AG04450 (cell line): ENCODE measurements around the gene TUT1. TPM values are rescaled to one million over a fixed set of nuclear protein-coding genes. Genes with fewer than 3 reads are reported as not detected.
"Not testable (repeated sequence)": the region's sequence is repeated elsewhere in the genome, so short reads cannot be mapped to it uniquely, and the experiment has no call there.

ENCODE experiments used
- CTCF ChIA-PET: fragments of 300-600, 350-600 bp; formaldehyde crosslinking; extraction: SDS; loops from one replicate; lab custom pipeline; 2022; ENCODE audit warnings: antibody characterized with exemption, inconsistent platforms; lab: Charles Lee
- POLR2A ChIA-PET: fragments of 350-600 bp; formaldehyde crosslinking; extraction: SDS; loops from one replicate; lab custom pipeline; 2021; ENCODE audit warnings: antibody characterized with exemption, inconsistent platforms; lab: Yijun Ruan, JAX
- DNase-seq: peaks from one replicate; pipeline ENCODE4 v3.0.0-alpha.2; 2011; ENCODE audit warnings: low read depth, low spot score
- H3K27ac ChIP-seq: one replicate; pipeline ENCODE4 v1.5.1; 2012; ENCODE audit warnings: low read depth, low read length, control low read depth
- H3K27me3 ChIP-seq: one replicate; pipeline ENCODE4 v1.6.0; 2012; ENCODE audit warnings: low read length; ENCODE audit not compliant: control insufficient read depth, insufficient read depth
- H3K4me3 ChIP-seq: 2 replicates; pipeline ENCODE4 v1.5.1; 2011; ENCODE audit warnings: mild to moderate bottlenecking, low read depth, low read length, control low read depth
- H3K9me3 ChIP-seq: 2 replicates; pipeline ENCODE4 v1.5.1; 2012; ENCODE audit warnings: low read length; ENCODE audit not compliant: control insufficient read depth, insufficient read depth
- CTCF ChIP-seq: IDR thresholded peaks from 2 replicates; pipeline ENCODE4 v1.5.1; 2011; ENCODE audit warnings: low read depth, low read length, control low read depth, inconsistent platforms
- polyA plus RNA-seq: library from polyadenylated mRNA; depleted of rRNA; stranded (reverse); fragments of >200 nt; gene quantifications from 2 replicates; pipeline ENCODE4 v1.2.3, GENCODE V29; 2011

TUT1 gene
- polyA plus RNA-seq, 1 experiment: 7.8 TPM

- ChIA-PET POLR2A (interaction anchor here (0.6 to 2.9 kb wide), 22 partner anchors 9 to 227 kb away, joined by 3 to 23 read pairs (median 5); partner anchors contain the start of genes AHNAK, C11orf98, CSKMT and EEF1G), CTCF (interaction anchor here (0.6 to 1.8 kb wide), 7 partner anchors 10 to 227 kb away, joined by 3 to 8 read pairs (median 6); no protein-coding TSS in a partner anchor)
- DNase-seq: peak; percentile 96
- TF ChIP-seq CTCF: peak; percentile 13; the same call in 1 of the 2 replicates
- Histone ChIP-seq H3K4me3 (peak within 1 kb of the TSS; percentile 86), H3K27ac (peak within 1 kb of the TSS; percentile 97), H3K9me3 (no peaks in the 10 kb centered on the region), H3K27me3 (no peaks in the 10 kb centered on the region)
Measured at GRCh38 chr11:62621567-62622470, 30.5 kb upstream of the TUT1 start, which contains the start of gene B3GAT3. TSS of gene B3GAT3 (minus strand) at chr11:62621986. CDS start at chr11:62621947, 39 bp downstream.

- DNase-seq: no peak
- no peaks in the 10 kb centered on the region for H3K27me3 ChIP-seq
- ChIA-PET CTCF (interaction anchor here (1.1 to 1.8 kb wide), 5 partner anchors 9 to 226 kb away, joined by 5 to 8 read pairs (median 6); no protein-coding TSS in a partner anchor), POLR2A (interaction anchor here (0.5 to 2.9 kb wide), 16 partner anchors 8 to 220 kb away, joined by 3 to 23 read pairs (median 6); partner anchors contain the start of genes C11orf98, CSKMT, EEF1G and EML3)
- peak overlapping the region; percentile 78 for H3K27ac ChIP-seq
- H3K9me3 ChIP-seq: no peaks in the 10 kb centered on the region
- no peak for TF ChIP-seq CTCF
- peak overlapping the region; percentile 86 for H3K4me3 ChIP-seq
Measured at GRCh38 chr11:62621027-62621566, 29.8 kb upstream of the TUT1 start.

- H3K27ac ChIP-seq, POLR2A ChIA-PET, H3K4me3 ChIP-seq, H3K9me3 ChIP-seq, H3K27me3 ChIP-seq, DNase-seq, CTCF ChIA-PET: not testable (repeated sequence)
Measured at GRCh38 chr11:62616957-62617356, 25.6 kb upstream of the TUT1 start.

- H3K27me3 ChIP-seq: no peaks in the 10 kb centered on the region
- no peak for TF ChIP-seq CTCF
- H3K4me3 ChIP-seq: no peak overlapping the region
- ChIA-PET POLR2A (no interaction called here), CTCF (no interaction called here)
- no peak for DNase-seq
- H3K27ac ChIP-seq: no peak overlapping the region
- no peaks in the 10 kb centered on the region; the same call in 1 of the 2 replicates for H3K9me3 ChIP-seq
Measured at GRCh38 chr11:62615521-62615920, 24.2 kb upstream of the TUT1 start.

- CTCF ChIA-PET: no interaction called here
Measured at GRCh38 chr11:62614275-62614674, 23.0 kb upstream of the TUT1 start.

More at GRCh38 chr11:62614275-62614674, 23.0 kb upstream of the TUT1 start:
- Histone ChIP-seq H3K4me3 (no peak overlapping the region), H3K27me3 (no peaks in the 10 kb centered on the region), H3K27ac (peak overlapping the region; percentile 39), H3K9me3 (no peaks in the 10 kb centered on the region; the same call in 1 of the 2 replicates)
- POLR2A ChIA-PET: no interaction called here
- TF ChIP-seq CTCF: no peak
- no peak for DNase-seq
